ENCODE measurements around the gene ACAP1. TPM values are rescaled to one million over a fixed set of nuclear protein-coding genes. Genes with fewer than 3 reads are reported as not detected.

The ACAP1 gene
- total RNA-seq, 6 experiments from 2014 or later = 1.6 to 6.8 (median 2.7) TPM

DNA sequence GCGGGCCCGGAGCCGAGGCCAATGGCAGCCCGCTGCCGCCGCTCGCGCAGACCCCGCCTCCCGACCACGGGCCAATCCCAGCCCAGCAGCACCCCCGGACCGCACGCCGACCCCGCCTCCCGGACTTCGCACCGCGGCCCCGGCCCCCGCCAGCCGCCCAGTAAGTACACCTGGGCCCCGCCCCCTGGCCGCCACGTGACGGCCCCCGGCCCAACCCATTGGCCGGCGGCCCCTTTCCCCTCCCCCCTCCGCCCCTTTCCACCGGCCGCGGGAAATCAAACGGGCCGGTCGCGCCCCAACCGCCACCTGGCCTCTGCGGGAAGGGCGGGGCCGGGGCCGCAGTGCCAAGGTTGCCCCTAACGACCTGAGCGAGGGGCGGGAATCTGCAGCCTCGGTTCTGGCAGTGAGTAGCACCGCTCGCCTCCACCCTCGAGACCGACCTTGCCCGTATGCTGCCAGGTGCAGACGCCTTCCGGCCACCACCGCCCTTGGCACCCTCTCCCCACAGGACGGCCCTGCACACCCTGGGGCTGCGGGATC is 41.6 kb upstream of the ACAP1 start, which contains the start of gene YBX2:
TSS of gene YBX2 (minus strand) at position 26 of the 540 bp plus-strand sequence. CDS start 139 bp downstream, outside the sequence.
- 0% methylated on average over 12 of the region's 57 CpGs for WGBS (ENCODE audit: insufficient coverage, low coverage, low lambda C conversion rate, missing lambda C conversion rate)
- DNase-seq = peak; percentile 80 to 88 (median 87)
- intact Hi-C loops (cut with DNase I) = no loop called here

DNA sequence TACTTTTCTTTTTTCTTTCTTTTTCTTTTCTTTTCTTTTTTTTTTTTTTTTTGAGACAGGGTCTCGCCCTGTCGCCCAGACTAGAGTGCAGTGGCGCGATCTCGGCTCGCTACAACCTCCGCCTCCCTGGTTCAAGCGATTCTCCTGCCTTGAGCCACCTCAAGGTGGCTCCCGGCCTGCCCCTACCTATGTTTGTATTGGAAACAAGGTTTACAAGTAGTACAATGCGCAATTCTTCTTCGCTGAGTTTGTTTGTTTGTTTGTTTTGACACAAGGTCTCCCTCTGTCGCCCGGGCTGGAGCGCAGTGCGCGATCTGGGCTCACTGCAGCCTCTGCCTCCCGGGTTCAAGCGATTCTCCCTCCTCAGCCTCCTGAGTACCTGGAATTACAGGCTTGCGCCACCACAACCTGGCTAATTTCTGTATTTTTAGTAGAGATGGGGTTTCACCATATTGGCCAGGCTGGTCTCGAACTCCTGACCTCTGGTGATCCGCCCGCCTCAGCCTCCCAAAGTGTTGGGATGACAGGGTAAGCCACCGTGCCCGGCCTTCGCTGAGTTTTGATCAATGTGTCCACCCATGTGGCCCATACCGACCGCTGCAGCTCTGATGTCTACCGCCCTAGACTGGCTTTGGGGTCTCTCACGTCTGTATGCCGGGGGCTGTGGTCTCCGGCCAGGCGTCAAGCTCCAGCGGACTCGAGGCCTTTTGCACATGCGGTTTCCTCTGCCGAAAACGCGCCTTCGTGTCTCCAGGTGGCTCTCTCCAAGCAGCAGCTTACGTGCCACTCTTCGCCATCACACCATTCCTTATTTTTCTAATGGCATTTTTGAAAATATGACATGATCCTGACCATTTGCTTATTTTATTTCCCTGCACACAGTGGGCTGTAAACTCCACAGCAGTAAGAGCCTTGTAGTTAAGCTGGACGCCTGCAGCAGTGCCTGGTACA is 40.8 kb upstream of the ACAP1 start:
- Histone ChIP-seq H3K9me3 (no peaks in the 10 kb centered on the region), H3K27me3 (no peaks in the 10 kb centered on the region), H3K4me1 (peaks cover 0 to 13% (median 2%) of the 10 kb centered on the region in 4 donors), H3K4me3 (no peak overlapping the region), H3K27ac (no peak overlapping the region), H3K36me3 (no peaks in the 10 kb centered on the region)
- intact Hi-C loops (cut with DNase I) = no loop called here
- no peak for DNase-seq
- ATAC-seq = no peak
- 53% methylated on average over 27 of the region's 42 CpGs for WGBS (ENCODE audit: insufficient coverage, low coverage, low lambda C conversion rate, missing lambda C conversion rate)
- TF ChIP-seq CTCF (IDR thresholded peaks at IDR 0.05) (no peak), POLR2A (IDR thresholded peaks at IDR 0.05) (no peak)

More for the DNA sequence above, 41.6 kb upstream of the ACAP1 start, which contains the start of gene YBX2:
- TF ChIP-seq POLR2A (IDR thresholded peaks at IDR 0.05) (no peak), CTCF (IDR thresholded peaks at IDR 0.05) (no peak)
- peak within 1 kb of the TSS in 1 of 3 donors; percentile 21 for H3K4me3 ChIP-seq
- peaks cover 0 to 13% (median 2%) of the 10 kb centered on the region in 4 donors for H3K4me1 ChIP-seq
- H3K9me3 ChIP-seq = no peaks in the 10 kb centered on the region
- peak; percentile 70 to 81 (median 79) for ATAC-seq
- no peaks in the 10 kb centered on the region for H3K27me3 ChIP-seq
- no peaks in the 10 kb centered on the region for H3K36me3 ChIP-seq
- no peak within 1 kb of the TSS for H3K27ac ChIP-seq

GRCh38 chr17:7296189-7296861 is 40.0 kb upstream of the ACAP1 start:
- no peaks in the 10 kb centered on the region for H3K36me3 ChIP-seq
- DNase-seq (peak; percentile 83 to 86 (median 85)), ATAC-seq (peak; percentile 80 to 93 (median 88))
- no peak overlapping the region for H3K27ac ChIP-seq
- peak; percentile 92 to 97 (median 96) for TF ChIP-seq CTCF (IDR thresholded peaks at IDR 0.05)
- TF ChIP-seq POLR2A (IDR thresholded peaks at IDR 0.05) = no peak
- H3K4me3 ChIP-seq = no peak overlapping the region
- no peaks in the 10 kb centered on the region for H3K27me3 ChIP-seq
- intact Hi-C loops (cut with DNase I) = no loop called here
- WGBS (ENCODE audit: insufficient coverage, low coverage, low lambda C conversion rate, missing lambda C conversion rate) = 8% methylated on average over 6 of the region's 51 CpGs
- H3K9me3 ChIP-seq = no peaks in the 10 kb centered on the region
- H3K4me1 ChIP-seq = peaks cover 0 to 13% (median 2%) of the 10 kb centered on the region in 4 donors

DNA sequence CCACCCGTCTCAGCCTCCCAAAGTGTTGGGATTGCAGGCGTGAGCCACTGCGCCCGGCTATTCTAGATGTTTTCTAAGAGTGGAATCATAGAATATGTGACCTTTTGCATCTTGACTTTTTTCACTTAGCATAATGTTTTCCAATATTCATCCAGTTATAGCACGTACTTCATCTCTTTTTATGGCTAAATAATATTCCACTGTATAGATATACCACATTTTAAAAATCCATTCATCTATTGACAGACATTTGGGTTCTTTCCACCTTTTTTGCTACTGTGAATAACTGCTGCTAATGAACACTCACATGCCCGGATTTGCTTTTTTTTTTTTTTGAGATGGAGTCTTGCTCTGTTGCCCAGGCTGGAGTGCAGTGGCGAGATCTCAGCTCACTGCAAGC is 32.1 kb upstream of the ACAP1 start:
- H3K27ac ChIP-seq = no peak overlapping the region
- no peak for TF ChIP-seq CTCF (IDR thresholded peaks at IDR 0.05)
- TF ChIP-seq POLR2A (IDR thresholded peaks at IDR 0.05) = no peak
- H3K4me1 ChIP-seq = peaks cover 0 to 5% (median 1%) of the 10 kb centered on the region in 4 donors
- WGBS (ENCODE audit: insufficient coverage, low coverage, low lambda C conversion rate, missing lambda C conversion rate) = 95% methylated on average over 5 of the region's 7 CpGs
- intact Hi-C loops (cut with DNase I) = no loop called here
- DNase-seq (no peak), ATAC-seq (no peak)
- H3K4me3 ChIP-seq = no peak overlapping the region
- no peaks in the 10 kb centered on the region for H3K27me3 ChIP-seq
- no peaks in the 10 kb centered on the region for H3K36me3 ChIP-seq
- H3K9me3 ChIP-seq = no peaks in the 10 kb centered on the region
